OCI-LY3 (cell line): ENCODE measurements around the gene LRP1B.

Experiments
- H2AFZ ChIP-seq: fragments of 200-600, 300-600 bp; shearing (Covaris generic); 2 replicates; pipeline ENCODE4 v1.6.0; 2014; ENCODE audit warnings: antibody characterized with exemption, low read depth, low read length
- H3K27ac ChIP-seq: fragments of 200-600, 300-600 bp; sonication (generic); 2 replicates; pipeline ENCODE4 v1.5.1; 2014; ENCODE audit warnings: mild to moderate bottlenecking, low read length, moderate library complexity, mixed read lengths
- H3K27me3 ChIP-seq: fragments of 200-600, 300-600 bp; sonication (generic); 2 replicates; pipeline ENCODE4 v1.6.1; 2014; ENCODE audit warnings: low read depth, low read length, mixed read lengths
- H3K36me3 ChIP-seq: fragments of 200-600, 300-600 bp; sonication (generic); replicated peaks from 2 replicates; pipeline ENCODE3; 2014; ENCODE audit warnings: low read depth, low read length, mixed read lengths
- H3K4me1 ChIP-seq: fragments of 300-600, 200-600 bp; sonication (generic); 2 replicates; pipeline ENCODE4 v1.6.1; 2014; ENCODE audit warnings: low read length, mixed read lengths
- H3K4me2 ChIP-seq: fragments of 200-600, 300-600 bp; sonication (generic); 2 replicates; pipeline ENCODE4 v1.6.1; 2014; ENCODE audit warnings: low read length, mixed read lengths
- H3K4me3 ChIP-seq: fragments of 300-600, 200-600 bp; sonication (generic); 2 replicates; pipeline ENCODE4 v1.5.1; 2014; ENCODE audit warnings: antibody characterized with exemption, mild to moderate bottlenecking, low read length, moderate library complexity
- H3K79me2 ChIP-seq: fragments of 300-600, 200-600 bp; shearing (Covaris generic); 2 replicates; pipeline ENCODE4 v1.6.1; 2014; ENCODE audit warnings: mild to moderate bottlenecking, low read length, mixed read lengths
- H3K9ac ChIP-seq: fragments of 300-600, 200-600 bp; shearing (Covaris generic); 2 replicates; pipeline ENCODE4 v1.6.0; 2014; ENCODE audit warnings: mild to moderate bottlenecking, low read length, moderate library complexity
- H3K9me3 ChIP-seq: fragments of 200-600, 300-600 bp; shearing (Covaris generic); 2 replicates; pipeline ENCODE4 v1.6.1; 2014; ENCODE audit warnings: low read length, mixed read lengths; ENCODE audit not compliant: insufficient read depth
- H4K20me1 ChIP-seq: fragments of 200-600, 300-600 bp; sonication (generic); 2 replicates; pipeline ENCODE4 v1.6.1; 2016; ENCODE audit warnings: low read length, mixed read lengths; ENCODE audit not compliant: insufficient read depth
- CTCF ChIP-seq: fragments of 200-600, 300-600 bp; sonication (generic); IDR thresholded peaks from 2 replicates; pipeline ENCODE4 v1.5.1; 2014; ENCODE audit warnings: antibody characterized with exemption, low read length, low read depth
- EZH2phosphoT487 ChIP-seq: fragments of 200-600 bp; shearing (Covaris generic); IDR thresholded peaks from 2 replicates; pipeline ENCODE4 v1.6.1; 2018; ENCODE audit warnings: antibody characterized with exemption, mixed run types, low read depth

LRP1B gene

GRCh38 chr2:140455315-140455714 is 1675.5 kb downstream of the LRP1B start:
- TF ChIP-seq CTCF: no peak
- TF ChIP-seq EZH2phosphoT487: no peak
- no peak overlapping the region for H3K4me2 ChIP-seq
- no peak overlapping the region for H3K9ac ChIP-seq
- no peaks in the 10 kb centered on the region for H3K9me3 ChIP-seq
- H3K4me1 ChIP-seq: no peaks in the 10 kb centered on the region
- H3K79me2 ChIP-seq: no peaks in the 10 kb centered on the region
- no peaks in the 10 kb centered on the region for H4K20me1 ChIP-seq
- H3K36me3 ChIP-seq: no peaks in the 10 kb centered on the region
- no peak overlapping the region for H2AFZ ChIP-seq
- no peaks in the 10 kb centered on the region for H3K27me3 ChIP-seq
- H3K4me3 ChIP-seq: no peak overlapping the region
- no peak overlapping the region for H3K27ac ChIP-seq

DNA sequence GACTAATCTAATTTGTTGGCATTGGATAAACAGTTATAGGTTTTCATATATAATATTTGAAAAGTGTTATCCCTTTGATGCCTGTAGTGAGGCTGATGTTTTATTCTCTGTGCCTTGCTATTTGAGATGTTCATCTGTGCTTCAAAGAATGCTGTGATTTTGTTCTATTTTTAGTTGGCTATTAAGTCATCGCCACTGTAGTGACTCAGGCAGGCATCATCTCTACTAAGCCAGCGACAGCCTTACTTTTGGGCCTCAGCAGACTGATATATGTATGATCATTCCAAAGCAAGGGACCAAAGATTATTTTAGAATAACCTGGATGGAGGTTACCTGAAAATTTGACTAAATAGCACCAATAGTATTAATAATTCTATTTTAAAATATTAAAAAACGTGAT is 1676.1 kb downstream of the LRP1B start:
- no peak for TF ChIP-seq CTCF
- TF ChIP-seq EZH2phosphoT487: no peak
- H3K4me2 ChIP-seq: no peak overlapping the region
- H3K4me1 ChIP-seq: no peaks in the 10 kb centered on the region
- H3K4me3 ChIP-seq: no peak overlapping the region
- H2AFZ ChIP-seq: no peak overlapping the region
- H4K20me1 ChIP-seq: no peaks in the 10 kb centered on the region
- H3K79me2 ChIP-seq: no peaks in the 10 kb centered on the region
- no peaks in the 10 kb centered on the region for H3K27me3 ChIP-seq
- no peaks in the 10 kb centered on the region for H3K36me3 ChIP-seq
- H3K9me3 ChIP-seq: no peaks in the 10 kb centered on the region
- H3K27ac ChIP-seq: no peak overlapping the region
- H3K9ac ChIP-seq: no peak overlapping the region

DNA sequence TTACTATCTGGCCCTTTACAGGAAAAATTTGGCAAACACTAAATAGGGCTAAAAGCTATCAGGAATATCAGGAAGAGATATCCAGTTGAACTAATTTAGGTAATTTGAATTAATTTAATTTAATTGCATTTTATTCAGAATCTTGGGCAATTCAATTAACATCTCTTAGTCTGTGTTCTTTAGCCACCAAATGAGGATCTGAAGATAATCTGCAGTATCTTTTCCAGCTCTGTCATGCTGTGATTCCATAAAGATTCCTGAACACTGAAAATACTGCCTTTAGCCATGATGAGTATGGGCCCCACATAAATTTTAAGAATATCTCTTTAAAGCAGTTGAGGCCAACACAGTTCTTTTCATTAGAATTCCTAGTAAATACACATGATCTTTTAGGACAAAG is 1679.5 kb downstream of the LRP1B start:
- H2AFZ ChIP-seq: no peak overlapping the region
- H3K27ac ChIP-seq: no peak overlapping the region
- no peaks in the 10 kb centered on the region for H3K4me1 ChIP-seq
- no peak overlapping the region for H3K9ac ChIP-seq
- no peaks in the 10 kb centered on the region for H4K20me1 ChIP-seq
- H3K79me2 ChIP-seq: no peaks in the 10 kb centered on the region
- H3K27me3 ChIP-seq: no peaks in the 10 kb centered on the region
- H3K36me3 ChIP-seq: no peaks in the 10 kb centered on the region
- H3K9me3 ChIP-seq: no peaks in the 10 kb centered on the region
- no peak overlapping the region for H3K4me3 ChIP-seq
- no peak overlapping the region for H3K4me2 ChIP-seq
- TF ChIP-seq CTCF (no peak), EZH2phosphoT487 (no peak)

DNA sequence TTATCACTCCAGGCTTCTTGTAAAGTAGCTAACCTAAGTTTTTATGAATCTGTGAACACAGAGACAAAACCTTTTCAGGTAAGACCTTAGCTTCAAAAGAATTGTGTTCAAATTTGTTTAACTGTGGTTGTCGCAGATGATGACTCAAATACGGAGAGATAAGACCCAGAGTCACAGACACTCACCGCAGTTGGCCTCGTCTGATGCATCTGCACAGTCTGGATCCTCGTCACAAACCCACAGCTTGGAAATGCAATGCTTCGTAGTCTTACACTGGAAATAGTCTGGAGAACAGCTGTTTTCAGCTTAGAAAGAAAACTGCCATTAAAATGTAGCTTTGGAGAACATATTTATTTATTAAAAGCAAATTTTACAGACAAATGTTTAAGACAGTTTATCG is 1688.5 kb downstream of the LRP1B start:
- Histone ChIP-seq H3K4me3 (no peak overlapping the region), H2AFZ (no peak overlapping the region), H3K27me3 (no peaks in the 10 kb centered on the region), H3K36me3 (no peaks in the 10 kb centered on the region), H3K27ac (no peak overlapping the region), H3K9me3 (no peaks in the 10 kb centered on the region), H3K79me2 (no peaks in the 10 kb centered on the region), H3K9ac (no peak overlapping the region), H3K4me1 (no peaks in the 10 kb centered on the region), H4K20me1 (no peaks in the 10 kb centered on the region), H3K4me2 (no peak overlapping the region)
- no peak for TF ChIP-seq CTCF
- TF ChIP-seq EZH2phosphoT487: no peak
